Right kidney (tissue), 9 donors: ENCODE results near the gene TM2D3.

Experiments
- DNase-seq: peaks from one replicate; pipeline ENCODE4 v3.0.0-alpha.2; 2016
- long read RNA-seq, 8 donors: transcript quantifications; one replicate each; lab custom pipeline, GENCODE V29; 2026

The TM2D3 gene, protein sequence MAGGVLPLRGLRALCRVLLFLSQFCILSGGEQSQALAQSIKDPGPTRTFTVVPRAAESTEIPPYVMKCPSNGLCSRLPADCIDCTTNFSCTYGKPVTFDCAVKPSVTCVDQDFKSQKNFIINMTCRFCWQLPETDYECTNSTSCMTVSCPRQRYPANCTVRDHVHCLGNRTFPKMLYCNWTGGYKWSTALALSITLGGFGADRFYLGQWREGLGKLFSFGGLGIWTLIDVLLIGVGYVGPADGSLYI
- long read RNA-seq, donor 1, transcript TM2D3-202 (5 exons, 1,329 nt): major isoform, 15 of 24 reads
- long read RNA-seq, donor 1, partial matches to known transcripts: 0 of 24 reads
- long read RNA-seq, donor 1, other reads (novel, unspliced or antisense): 0 of 24 reads
- long read RNA-seq, donor 2, transcript TM2D3-208 (2 exons, 2,133 nt): minor isoform, 5 of 25 reads
- long read RNA-seq, donor 2, transcript TM2D3-202 (5 exons, 1,329 nt): major isoform, 13 of 25 reads
- long read RNA-seq, donor 2, partial matches to known transcripts: 0 of 25 reads
- long read RNA-seq, donor 2, other reads (novel, unspliced or antisense): 0 of 25 reads
- long read RNA-seq, donor 3, transcript TM2D3-202 (5 exons, 1,329 nt): major isoform, 9 of 18 reads
- long read RNA-seq, donor 3, partial matches to known transcripts: 0 of 18 reads
- long read RNA-seq, donor 3, other reads (novel, unspliced or antisense): 0 of 18 reads
- long read RNA-seq, donor 4, transcript TM2D3-208 (2 exons, 2,133 nt): minor isoform, 6 of 35 reads
- long read RNA-seq, donor 4, transcript TM2D3-201 (6 exons, 1,381 nt): minor isoform, 7 of 35 reads
- long read RNA-seq, donor 4, transcript TM2D3-202 (5 exons, 1,329 nt): major isoform, 18 of 35 reads
- long read RNA-seq, donor 4, partial matches to known transcripts: 0 of 35 reads
- long read RNA-seq, donor 4, other reads (novel, unspliced or antisense): 0 of 35 reads
- long read RNA-seq, donor 5, transcript TM2D3-201 (6 exons, 1,381 nt): minor isoform, 13 of 52 reads
- long read RNA-seq, donor 5, transcript TM2D3-202 (5 exons, 1,329 nt): major isoform, 27 of 52 reads
- long read RNA-seq, donor 5, partial matches to known transcripts: 7 of 52 reads
- long read RNA-seq, donor 5, other reads (novel, unspliced or antisense): 0 of 52 reads
- long read RNA-seq, donor 6, partial matches to known transcripts: 0 of 10 reads
- long read RNA-seq, donor 6, other reads (novel, unspliced or antisense): 0 of 10 reads
- long read RNA-seq, donor 7: 0 reads
- long read RNA-seq, donor 8, transcript TM2D3-201 (6 exons, 1,381 nt): minor isoform, 6 of 36 reads
- long read RNA-seq, donor 8, transcript TM2D3-202 (5 exons, 1,329 nt): major isoform, 22 of 36 reads
- long read RNA-seq, donor 8, partial matches to known transcripts: 0 of 36 reads
- long read RNA-seq, donor 8, other reads (novel, unspliced or antisense): 0 of 36 reads

GRCh38 chr15:101652098-101652785 is at the start of gene TM2D3:
TM2D3 (minus strand) TSS chr15:101652381; CDS start chr15:101652361, 20 bp downstream.
- peak; percentile 97 for DNase-seq

GRCh38 chr15:101698314-101698713 is 46.1 kb upstream of the TM2D3 start:
- no peak for DNase-seq

- DNase-seq: no peak
These were observed 45.3 kb upstream of the TM2D3 start for GRCh38 chr15:101697488-101697887.

DNA sequence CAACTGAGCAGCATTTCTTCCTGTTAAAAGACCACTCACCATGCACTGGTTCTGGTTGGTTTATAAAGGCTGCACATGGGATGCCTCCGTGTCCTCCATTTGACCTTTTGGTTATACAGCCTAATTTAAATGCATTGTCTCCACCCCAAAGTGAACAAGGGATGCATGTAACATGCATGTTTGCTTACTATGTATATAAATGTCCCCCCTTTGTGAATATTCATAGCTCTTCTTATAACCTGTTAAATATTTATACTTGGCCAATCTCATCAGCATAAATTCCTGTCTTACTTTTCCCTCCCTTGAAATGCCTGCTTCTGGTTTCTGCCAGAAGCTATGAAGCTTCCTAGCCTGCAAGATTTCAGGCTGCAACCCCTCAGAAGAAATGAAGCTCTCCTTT is 44.6 kb upstream of the TM2D3 start:
- DNase-seq: no peak

DNA sequence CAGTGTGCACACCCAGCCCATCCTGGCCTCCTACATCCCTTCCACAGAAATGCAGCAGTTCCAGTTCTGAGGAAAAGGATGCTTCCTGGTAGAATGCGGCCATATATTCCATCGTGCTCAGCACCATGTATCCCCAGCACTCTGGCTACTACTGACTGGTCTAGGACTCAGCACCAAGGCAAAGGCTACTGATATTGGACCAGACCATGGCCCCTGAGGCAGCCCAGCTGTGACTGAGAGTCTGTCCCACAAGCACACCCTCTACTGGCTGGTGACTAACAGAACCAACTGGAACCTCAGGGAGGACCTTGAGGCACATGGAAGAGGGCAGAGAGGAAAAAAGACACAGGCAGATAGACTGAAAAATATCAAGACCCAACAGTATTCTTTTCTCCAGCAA is 42.1 kb upstream of the TM2D3 start:
- no peak for DNase-seq

- DNase-seq: no peak
These were observed 40.8 kb upstream of the TM2D3 start for GRCh38 chr15:101692801-101693598.

GRCh38 chr15:101689901-101690300 is 37.7 kb upstream of the TM2D3 start:
- no peak for DNase-seq

GRCh38 chr15:101686718-101687117 is 34.5 kb upstream of the TM2D3 start:
- no peak for DNase-seq

GRCh38 chr15:101684877-101685276 is 32.7 kb upstream of the TM2D3 start:
- no peak for DNase-seq

- no peak for DNase-seq
These were observed 32.2 kb upstream of the TM2D3 start for GRCh38 chr15:101684384-101684783.

- no peak for DNase-seq
These were observed 27.6 kb upstream of the TM2D3 start for GRCh38 chr15:101679806-101680205.

- DNase-seq: no peak
These were observed 24.7 kb upstream of the TM2D3 start for GRCh38 chr15:101676921-101677329.

DNA sequence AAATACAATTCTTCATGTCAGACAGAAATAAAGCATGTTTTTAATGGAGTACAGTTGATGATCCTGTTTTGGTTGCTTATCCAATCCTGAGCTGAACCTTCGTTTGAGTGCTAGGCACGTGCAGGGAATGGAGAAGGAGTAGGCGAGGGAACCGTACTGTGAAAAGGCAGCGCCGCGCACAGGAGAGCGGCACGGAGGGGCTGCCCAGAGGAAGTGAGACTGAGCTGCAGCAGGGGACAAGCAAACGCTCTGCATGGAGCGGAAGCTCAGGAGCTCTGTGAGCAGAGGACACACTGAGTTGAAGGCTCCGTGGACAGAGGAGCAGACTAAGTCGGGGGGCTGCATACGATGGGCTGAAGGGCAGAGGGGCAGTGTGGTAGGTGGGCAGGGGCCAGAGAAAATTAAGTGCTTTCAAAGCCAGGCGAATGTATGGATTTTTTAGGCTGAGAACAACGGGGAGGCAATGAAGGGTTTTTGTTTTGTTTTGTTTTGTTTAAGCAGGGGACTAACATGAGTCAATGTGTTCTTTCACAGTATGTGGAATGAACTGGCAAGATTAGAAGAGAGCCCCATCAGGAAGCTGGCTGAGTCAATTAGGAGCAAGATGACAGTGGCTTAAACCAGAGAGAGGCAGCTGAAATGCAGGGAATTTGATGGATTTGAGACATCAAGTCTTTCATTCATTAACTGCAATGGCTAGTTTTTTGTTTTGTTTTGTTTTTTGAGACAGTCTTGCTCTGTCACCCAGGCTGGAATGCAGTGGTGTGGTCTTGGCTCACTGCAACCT is 23.8 kb upstream of the TM2D3 start:
- no peak for DNase-seq

- no peak for DNase-seq
These were observed 22.8 kb upstream of the TM2D3 start for GRCh38 chr15:101675015-101675414.

- no peak for DNase-seq
These were observed 20.1 kb upstream of the TM2D3 start for GRCh38 chr15:101672298-101672697.

DNA sequence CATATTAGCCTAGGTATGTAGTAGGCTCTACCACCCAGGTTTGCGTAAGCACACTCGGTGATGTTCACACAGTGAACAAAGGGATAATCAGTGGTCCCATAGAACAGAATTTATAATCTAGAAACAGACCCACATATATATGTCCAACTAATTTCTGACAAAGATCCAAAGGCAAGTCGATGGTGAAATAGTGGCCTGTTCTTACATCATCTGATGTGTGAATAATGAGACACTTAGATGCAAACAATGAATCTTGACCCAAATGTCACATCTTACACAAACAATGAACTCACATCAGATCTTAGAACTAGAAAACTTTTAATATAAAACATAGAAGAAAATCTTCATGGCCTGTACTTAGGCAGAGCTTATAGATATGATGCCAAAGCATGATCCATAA is 17.6 kb upstream of the TM2D3 start:
- DNase-seq: no peak

DNA sequence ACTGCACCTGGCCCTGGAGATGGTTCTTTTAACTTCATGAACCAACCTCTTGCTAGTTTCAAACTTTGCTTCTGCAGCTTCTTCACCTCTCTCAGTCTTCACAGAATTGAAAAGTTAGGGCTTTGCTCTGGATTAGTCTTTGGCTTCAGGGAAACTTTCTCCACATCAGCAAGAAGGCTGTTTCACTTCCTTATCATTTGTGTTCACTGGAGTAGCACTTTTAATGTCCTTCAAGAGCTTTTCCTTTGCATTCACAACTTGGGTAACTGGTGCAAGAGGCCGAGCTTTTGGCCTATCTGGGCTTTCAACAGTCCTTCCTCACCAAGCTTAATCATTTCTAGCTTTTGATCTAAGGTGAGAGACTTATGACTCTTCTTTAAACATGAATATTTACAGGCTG is 15.7 kb upstream of the TM2D3 start:
- no peak for DNase-seq

DNA sequence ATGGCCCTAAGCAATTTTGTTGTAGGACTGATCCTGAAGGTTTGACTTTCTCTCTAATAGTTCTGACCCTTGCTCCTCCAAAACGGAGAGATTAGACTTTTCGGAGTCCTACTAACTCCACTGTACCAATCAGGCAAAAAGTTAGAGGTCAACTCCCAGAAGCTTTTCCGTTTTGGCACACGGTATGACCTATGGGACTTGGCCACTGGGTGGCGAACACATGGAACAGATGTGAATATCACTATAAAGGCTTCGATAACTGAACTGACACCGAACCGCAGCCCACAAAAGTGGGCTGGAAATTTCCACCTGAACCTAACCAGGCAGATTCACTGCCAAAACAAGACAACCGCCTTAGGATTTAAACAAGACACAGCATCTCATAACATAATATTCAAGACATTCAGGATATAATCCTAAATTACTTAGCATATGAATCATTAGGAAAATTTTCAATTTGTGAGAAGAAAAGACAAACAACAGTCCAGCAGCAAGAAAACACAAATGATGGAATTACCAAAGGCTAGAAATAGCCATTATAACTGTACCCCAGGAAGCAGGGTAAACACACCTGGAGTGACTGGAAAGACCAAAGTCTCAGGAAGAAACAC is 12.2 kb upstream of the TM2D3 start:
- DNase-seq: no peak

DNA sequence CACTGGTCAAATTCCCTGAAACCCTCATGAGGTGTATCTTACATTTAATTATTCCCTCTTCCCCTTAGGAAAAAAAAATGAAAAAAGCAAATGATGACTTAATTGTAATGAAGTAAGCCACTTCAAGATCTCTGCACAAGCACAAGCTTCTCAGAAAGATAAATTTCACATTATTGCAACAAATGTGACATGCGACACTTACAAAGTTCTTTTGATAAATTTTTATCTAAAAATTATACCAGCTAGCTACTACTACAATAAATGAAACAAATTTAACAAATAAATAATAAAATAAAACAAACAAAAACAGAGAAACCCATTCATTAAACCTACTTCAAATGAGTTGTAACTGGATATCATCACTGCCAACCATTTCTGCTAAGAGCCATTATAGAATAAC is 10.0 kb upstream of the TM2D3 start:
- no peak for DNase-seq
